ENCODE results near the gene SLC9A9.
"Not testable (repeated sequence)": the region's sequence is repeated elsewhere in the genome, so short reads cannot be mapped to it uniquely, and the experiment has no call there.

The SLC9A9 gene

GRCh38 chr3:143695333-143695732, 152.9 kb downstream of the SLC9A9 start:
- not testable (repeated sequence) for DNase-seq (ENCODE audit: low read depth in 2 of 2)

DNA sequence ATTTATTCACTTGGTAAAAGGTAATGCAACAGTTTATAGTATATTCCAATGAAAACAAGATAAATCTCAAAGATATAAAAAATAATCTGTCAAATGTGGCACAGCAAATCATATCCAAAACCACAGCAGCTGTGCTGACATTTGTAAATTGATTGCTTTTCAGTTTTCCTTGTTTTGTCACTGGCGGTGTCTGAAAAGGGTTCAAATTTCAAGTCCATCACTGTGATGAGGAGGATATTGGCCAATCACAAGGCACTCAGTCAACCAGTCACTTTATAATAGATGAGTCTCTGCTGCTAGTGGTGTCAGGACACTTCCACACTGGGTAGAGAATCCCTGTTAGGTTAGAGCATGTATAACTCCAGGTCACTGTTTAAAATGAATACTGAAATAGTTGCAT, 154.8 kb downstream of the SLC9A9 start:
- no peak for DNase-seq (ENCODE audit: low read depth in 2 of 2)

- DNase-seq (ENCODE audit: low read depth in 2 of 2): no peak
Measured at GRCh38 chr3:143686638-143687197, 161.6 kb downstream of the SLC9A9 start.

- no peak for DNase-seq (ENCODE audit: low read depth in 2 of 2)
Measured at GRCh38 chr3:143685491-143685890, 162.8 kb downstream of the SLC9A9 start.

DNA sequence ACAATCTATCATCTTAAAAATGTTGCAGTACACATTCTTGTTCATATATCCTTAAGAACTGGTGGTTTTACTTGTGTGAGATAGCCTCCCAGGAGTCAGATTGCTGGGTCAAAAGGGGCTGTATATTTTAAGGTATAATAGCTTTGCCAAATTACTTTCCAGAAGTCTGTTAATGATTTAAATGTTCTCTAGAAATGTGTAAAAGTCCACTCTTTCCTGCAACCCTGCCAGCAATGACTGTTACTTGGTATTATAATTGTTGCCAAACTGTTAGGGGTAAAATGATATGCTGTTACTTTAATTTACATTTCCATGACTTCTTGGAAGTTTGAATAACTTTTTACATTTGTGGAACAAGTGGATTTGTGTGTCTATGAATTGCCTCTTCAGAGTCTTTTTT, 170.8 kb downstream of the SLC9A9 start:
- no peak for DNase-seq (ENCODE audit: low read depth in 2 of 2)

- DNase-seq (ENCODE audit: low read depth in 2 of 2): no peak
Measured at GRCh38 chr3:143676747-143677146, 171.5 kb downstream of the SLC9A9 start.

- DNase-seq (ENCODE audit: low read depth in 2 of 2): no peak
Measured at GRCh38 chr3:143676021-143676420, 172.2 kb downstream of the SLC9A9 start.

DNA sequence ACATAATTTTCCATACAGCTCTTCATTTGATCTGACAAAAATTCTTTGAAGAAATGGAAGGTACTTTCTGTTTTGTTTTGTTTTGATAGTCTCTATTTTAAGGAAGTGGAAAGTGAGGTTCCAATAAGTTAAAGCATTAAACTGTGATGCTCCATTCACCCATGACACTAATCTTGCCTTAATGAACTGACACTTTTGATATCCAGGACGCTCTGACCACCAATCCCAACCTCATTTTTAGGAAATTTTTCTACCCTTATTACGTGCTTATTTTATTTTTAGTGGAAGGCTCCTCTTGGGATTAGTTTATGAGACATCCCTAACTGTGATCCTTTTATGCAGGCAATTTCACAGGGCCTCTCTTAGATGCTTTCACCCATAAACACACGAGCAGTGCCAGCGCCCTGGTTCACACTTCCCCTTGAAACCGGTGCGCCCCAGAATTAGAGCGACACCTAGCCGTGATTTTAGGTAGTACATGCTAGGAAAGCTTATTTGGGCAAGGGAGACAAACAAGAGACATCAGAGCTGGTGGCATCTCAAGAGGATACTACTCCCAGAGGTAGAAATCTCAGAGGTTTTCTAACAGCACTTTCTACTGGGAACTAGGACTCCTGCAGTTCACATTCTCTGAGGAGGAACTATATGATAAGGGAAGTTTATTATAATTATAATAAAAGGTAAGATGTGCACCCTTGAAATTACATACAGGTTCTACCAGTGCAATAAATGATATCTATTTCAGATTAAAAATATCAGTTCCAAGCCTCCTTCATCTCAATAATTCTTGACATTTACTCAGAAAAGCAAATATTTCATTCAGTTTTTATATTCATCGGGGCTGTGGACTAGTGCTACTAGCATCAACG, 173.9 kb downstream of the SLC9A9 start:
- DNase-seq (ENCODE audit: low read depth in 2 of 2): peak; percentile 26 to 59

- DNase-seq (ENCODE audit: low read depth in 2 of 2): no peak
Measured at GRCh38 chr3:143672396-143673165, 175.7 kb downstream of the SLC9A9 start.

DNA sequence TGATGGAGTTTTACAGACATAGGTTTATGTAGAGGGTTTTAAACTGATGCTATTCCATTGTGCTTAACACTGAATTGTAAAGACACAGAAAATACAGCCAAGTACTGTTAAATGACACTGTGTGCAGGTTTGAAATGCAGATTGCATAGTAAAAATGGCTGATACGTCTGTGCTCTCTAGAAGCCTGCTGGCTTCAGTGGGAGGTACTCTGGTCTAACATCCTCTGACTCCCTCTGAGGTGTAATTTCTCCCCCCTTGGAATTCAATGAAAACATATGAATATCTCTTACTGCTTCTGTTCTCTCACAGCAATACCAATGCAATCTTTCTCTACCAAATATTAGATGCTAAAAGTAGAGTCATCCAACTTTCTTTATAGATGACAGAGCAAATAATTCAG, 176.6 kb downstream of the SLC9A9 start:
- DNase-seq (ENCODE audit: low read depth in 2 of 2): no peak

DNA sequence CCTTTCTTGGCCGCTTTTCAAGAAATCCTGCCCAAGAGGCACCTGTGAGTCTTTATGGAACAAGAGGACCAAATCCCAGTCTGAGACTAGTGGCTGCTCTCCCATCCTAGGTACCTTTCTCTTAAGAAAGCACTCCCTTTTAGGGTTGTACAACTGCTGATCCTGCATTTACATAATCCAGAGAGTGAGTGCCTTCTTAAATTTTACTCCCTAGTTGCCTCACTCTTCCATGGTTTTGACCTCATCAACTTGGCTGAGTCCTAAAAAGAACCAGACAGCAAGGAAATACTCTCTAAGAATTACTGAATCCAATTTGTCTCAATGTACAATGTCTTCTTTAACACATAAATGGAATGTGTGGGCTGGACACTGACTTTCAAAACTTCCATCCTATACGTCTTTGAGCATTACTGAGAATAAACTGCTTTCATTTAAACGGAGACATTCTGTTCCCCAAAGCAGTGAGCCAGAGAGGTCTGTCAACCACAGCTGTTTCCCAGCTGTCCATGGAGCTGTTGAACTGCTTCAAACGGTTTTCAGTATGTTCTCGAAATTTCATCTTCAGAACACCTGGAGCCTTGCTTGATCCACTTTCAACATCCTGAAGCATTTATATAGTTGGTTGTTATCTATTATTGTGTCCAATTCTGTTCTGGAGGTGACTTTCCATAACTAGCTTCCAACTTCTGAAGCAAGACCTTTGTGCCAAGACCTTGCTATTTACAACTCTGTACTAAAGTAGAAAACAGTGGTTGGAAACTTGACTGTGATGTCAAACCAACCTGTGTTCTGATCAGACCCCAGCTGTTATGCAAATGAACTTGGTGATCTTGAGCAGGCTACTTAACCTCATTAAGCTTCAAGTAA, 179.1 kb downstream of the SLC9A9 start:
- no peak for DNase-seq (ENCODE audit: low read depth in 2 of 2)

DNA sequence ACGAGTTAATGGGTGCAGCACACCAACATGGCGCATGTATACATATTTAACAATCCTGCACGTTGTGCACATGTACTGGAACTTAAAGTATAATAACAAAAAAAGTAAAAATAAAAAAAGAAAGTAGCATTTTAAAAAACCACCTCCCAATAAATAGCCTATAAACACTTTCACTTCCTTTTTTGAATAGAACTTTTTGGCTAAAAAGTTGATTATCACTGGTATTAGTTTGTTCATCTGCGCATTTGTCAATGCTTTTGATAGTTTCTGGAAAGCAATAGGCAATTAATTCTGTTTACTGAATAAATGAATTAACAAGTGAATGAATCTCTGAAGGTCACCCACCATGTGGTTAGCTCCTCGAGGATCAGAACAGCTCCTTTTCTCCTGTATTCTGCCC, 179.9 kb downstream of the SLC9A9 start:
- DNase-seq (ENCODE audit: low read depth in 2 of 2): no peak

GRCh38 chr3:143661677-143662076, 186.6 kb downstream of the SLC9A9 start:
- no peak for DNase-seq (ENCODE audit: low read depth in 2 of 2)

GRCh38 chr3:143658861-143659260, 189.4 kb downstream of the SLC9A9 start:
- no peak for DNase-seq (ENCODE audit: low read depth in 2 of 2)

- no peak for DNase-seq (ENCODE audit: low read depth in 2 of 2)
Measured at GRCh38 chr3:143658116-143658515, 190.2 kb downstream of the SLC9A9 start.

GRCh38 chr3:143657391-143657790, 190.9 kb downstream of the SLC9A9 start:
- no peak for DNase-seq (ENCODE audit: low read depth in 2 of 2)

DNA sequence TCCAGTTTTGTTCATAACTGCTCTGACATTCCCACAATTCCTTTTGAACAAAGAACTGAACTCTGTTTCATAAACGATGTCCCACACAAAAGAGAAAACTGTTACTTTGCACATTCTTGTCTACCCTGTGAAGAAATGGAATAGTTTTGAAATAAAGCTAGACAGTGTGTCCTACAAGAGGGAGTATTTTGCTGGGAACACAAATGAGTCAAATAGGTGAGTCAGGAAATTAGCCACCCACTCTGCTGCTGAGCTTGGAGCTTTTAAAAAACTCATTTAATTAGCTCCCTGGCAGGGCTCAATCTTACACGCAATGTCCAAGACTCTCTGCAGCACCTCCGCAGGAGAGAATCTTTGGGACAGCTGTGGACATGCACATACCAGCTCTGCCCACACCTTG, 193.4 kb downstream of the SLC9A9 start:
- no peak for DNase-seq (ENCODE audit: low read depth in 2 of 2)

DNA sequence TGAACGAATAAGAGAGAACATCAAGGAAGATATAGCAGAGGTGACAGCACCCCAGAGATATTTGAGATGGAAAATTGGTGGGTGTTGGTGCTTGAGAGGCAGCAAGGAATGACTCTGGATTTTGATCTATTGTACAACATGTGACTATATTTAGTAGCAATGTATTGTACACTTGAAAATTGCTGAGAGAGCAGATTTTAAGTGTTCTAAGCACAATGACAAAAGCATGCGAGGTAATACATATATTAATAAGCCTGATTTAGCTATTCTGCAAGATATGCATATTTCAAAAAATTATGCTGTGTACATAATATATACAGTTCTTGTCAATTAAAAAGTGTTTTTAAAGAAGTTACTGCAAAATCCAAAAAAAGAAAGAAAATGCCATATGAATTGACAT, 194.3 kb downstream of the SLC9A9 start:
- DNase-seq (ENCODE audit: low read depth in 2 of 2): no peak

DNA sequence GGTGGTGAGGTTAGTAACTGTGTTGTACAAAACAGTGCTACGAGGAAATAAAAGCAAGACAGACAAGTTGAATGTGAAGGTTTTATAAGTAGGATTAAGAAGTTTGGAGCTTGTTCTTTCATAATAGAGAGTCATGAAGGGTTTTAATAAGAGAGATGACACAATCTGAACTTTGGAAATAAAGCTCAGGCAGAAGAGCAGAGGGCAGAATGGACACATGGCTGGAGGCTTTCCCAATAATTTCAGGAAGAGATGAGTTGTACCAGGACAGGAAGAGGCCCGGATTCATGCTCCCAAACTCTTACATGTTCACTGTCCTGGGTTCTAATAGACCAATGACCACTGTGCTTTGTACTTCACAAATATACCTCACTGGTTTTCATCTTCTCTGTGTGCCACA, 194.8 kb downstream of the SLC9A9 start:
- no peak for DNase-seq (ENCODE audit: low read depth in 2 of 2)

GRCh38 chr3:143652118-143652517, 196.2 kb downstream of the SLC9A9 start:
- DNase-seq (ENCODE audit: low read depth in 2 of 2): no peak

DNA sequence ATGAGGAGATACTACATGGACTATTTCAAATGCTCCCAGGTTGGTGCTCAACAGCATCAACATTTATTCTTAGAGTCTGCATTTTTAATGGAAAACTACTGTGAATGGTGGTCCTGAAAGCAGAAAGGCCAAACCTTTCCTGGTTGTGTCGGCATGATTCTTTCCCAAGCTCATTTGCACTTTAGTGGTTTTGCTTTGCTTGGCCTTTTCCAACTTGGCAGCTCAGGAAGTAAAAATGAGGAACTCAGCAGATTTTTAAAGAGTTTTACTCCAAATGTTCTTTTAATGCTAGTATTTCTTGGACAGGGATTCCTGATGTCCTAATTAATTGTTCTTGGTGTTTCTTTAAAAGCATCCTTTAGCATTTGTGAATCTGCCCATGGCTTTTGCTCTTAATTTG, 197.4 kb downstream of the SLC9A9 start:
- no peak for DNase-seq (ENCODE audit: low read depth in 2 of 2)

GRCh38 chr3:143650120-143650519, 198.1 kb downstream of the SLC9A9 start:
- DNase-seq (ENCODE audit: low read depth in 2 of 2): no peak
